HepG2 (cell line): ENCODE data around the gene AGAP6. TPM values are rescaled to one million over a fixed set of nuclear protein-coding genes. Genes with fewer than 3 reads are reported as not detected.
"Not testable (repeated sequence)": the region's sequence is repeated elsewhere in the genome, so short reads cannot be mapped to it uniquely, and the experiment has no call there.

ENCODE experiments used
- ATAC-seq: fragments of 200-7000 bp; cut with Tn5 transposase; 3 replicates; pipeline ENCODE4 v1.9.1; 2020; ENCODE audit warnings: mild to moderate bottlenecking, moderate library complexity
- Bru-seq: library from RNA; stranded (reverse); fragments of 400-500 nt; gene quantifications from one replicate; lab custom pipeline; 2021; lab: Mats Ljungman, UMichigan
- BruChase-seq, 2 experiments: library from RNA; stranded (reverse); fragments of 400-500 nt; gene quantifications; one replicate each; lab custom pipeline; 2021; lab: Mats Ljungman, UMichigan
- BruUV-seq: library from RNA; stranded (reverse); fragments of 400-500 nt; replicated peaks from 2 replicates; lab custom pipeline; 2021; lab: Mats Ljungman, UMichigan
- CTCF ChIA-PET: fragments of 300-600 bp; formaldehyde crosslinking; extraction: SDS; loops from one replicate; lab custom pipeline; 2021; ENCODE audit warnings: low total read pairs, inconsistent platforms, low intra/inter-chr PET ratio; lab: Yijun Ruan, JAX
- POLR2A ChIA-PET: fragments of 350-600 bp; sonication (Branson Sonifier 250); formaldehyde crosslinking; loops from one replicate; lab custom pipeline; 2020; ENCODE audit warnings: antibody characterized with exemption, inconsistent platforms; lab: Yijun Ruan, JAX
- DNase-seq: peaks from one replicate; pipeline ENCODE4 v3.0.0-alpha.2; 2015; ENCODE audit warnings: low spot score
- FAIRE-seq: peaks from 3 replicates; lab custom pipeline; 2011; peaks lifted over from hg19 to GRCh38; lab: Jason Lieb, UNC
- H2AFZ ChIP-seq: one replicate; pipeline ENCODE4 v1.6.1; 2011; ENCODE audit warnings: low read length, inconsistent platforms
- H3K27ac ChIP-seq: fragments of 300-600 bp; 3 replicates; pipeline ENCODE4 v1.8.0; 2011; ENCODE audit warnings: mixed run types, mild to moderate bottlenecking, mixed read lengths, low read length, inconsistent platforms; ENCODE audit not compliant: insufficient read depth; ENCODE audit errors: extremely low read length
- H3K27me3 ChIP-seq, 2 experiments: fragments of 200-600 bp in 1 of 2; 2 replicates in 1 of 2; 3 replicates in 1 of 2; pipeline versions ENCODE4 v1.6.0 to v1.8.0; 2011; ENCODE audit warnings: low read length in 2 of 2, mild to moderate bottlenecking in 2 of 2, moderate library complexity in 2 of 2, inconsistent platforms in 1 of 2; ENCODE audit not compliant: insufficient read depth in 2 of 2, control insufficient read depth in 1 of 2
- H3K36me3 ChIP-seq, 2 experiments: fragments of 200-600 bp in 1 of 2; replicated peaks in 1 of 2; 2 replicates in 1 of 2; 3 replicates in 1 of 2; pipeline versions ENCODE4 v1.5.1 to v1.8.0; 2011; ENCODE audit warnings: low read length in 2 of 2, inconsistent platforms in 1 of 2; ENCODE audit not compliant: insufficient read depth in 2 of 2, control insufficient read depth in 1 of 2
- H3K4me1 ChIP-seq: 2 replicates; pipeline ENCODE4 v1.5.1; 2012; ENCODE audit warnings: low read length, inconsistent platforms; ENCODE audit not compliant: insufficient read depth
- H3K4me2 ChIP-seq: 2 replicates; pipeline ENCODE4 v1.6.0; 2011; ENCODE audit warnings: low read depth, low read length, inconsistent platforms
- H3K4me3 ChIP-seq, 3 experiments: fragments of 200-600 bp in 1 of 3; sonication (generic), shearing (Covaris generic) in 1 of 3; replicated peaks in 1 of 3; 2 replicates each; pipeline ENCODE4 v1.5.1; 2011 to 2016; ENCODE audit warnings: low read length in 3 of 3, inconsistent platforms in 2 of 3, low read depth in 2 of 3, mild to moderate bottlenecking in 2 of 3, control low read depth in 1 of 3, mixed read lengths in 1 of 3; ENCODE audit not compliant: insufficient read depth in 1 of 3
- H3K79me2 ChIP-seq: one replicate; pipeline ENCODE4 v1.6.1; 2011; ENCODE audit warnings: low read length, inconsistent platforms; ENCODE audit not compliant: insufficient read depth
- H3K9ac ChIP-seq: 2 replicates; pipeline ENCODE4 v1.6.0; 2011; ENCODE audit warnings: mild to moderate bottlenecking, low read depth, low read length, inconsistent platforms; ENCODE audit not compliant: insufficient read depth
- H3K9me3 ChIP-seq: 2 replicates; pipeline ENCODE4 v1.5.1; 2012; ENCODE audit warnings: mild to moderate bottlenecking, low read length
- H4K20me1 ChIP-seq: 2 replicates; pipeline ENCODE4 v1.6.0; 2011; ENCODE audit warnings: inconsistent platforms, mild to moderate bottlenecking, low read length, moderate library complexity; ENCODE audit not compliant: insufficient read depth
- WGBS: methylation state at CpG from one replicate; pipeline ENCODE4 v1.1.6; 2017; ENCODE audit warnings: low lambda C conversion rate; 5-methylcytosine and 5-hydroxymethylcytosine counted together
- in situ Hi-C: cut with HindIII; loops from 2 replicates; pipeline ENCODE4 v1.10.0; 2017; ENCODE audit warnings: low pct_unique_long_range_greater_than_20kb; ENCODE audit not compliant: extremely low pct_ligation_motif_present
- intact Hi-C: fragments of 100-400 bp; cut with micrococcal nuclease; formaldehyde crosslinking; loops from one replicate; pipeline ENCODE4 v1.10.0; 2022; ENCODE audit not compliant: unreplicated experiment
- long read RNA-seq, 2 experiments: library from RNA in 1 of 2; library from polyadenylated mRNA in 1 of 2; stranded (forward) in 1 of 2; unstranded in 1 of 2; transcript quantifications; one replicate each; pipeline ENCODE4 v2.0.0, GENCODE V29; 2019 to 2022
- polyA minus RNA-seq, 3 experiments: library from RNA; depleted of rRNA, polyadenylated mRNA; stranded (reverse); fragments of >200 nt; gene quantifications; 2 replicates each; pipeline ENCODE4 v1.2.3, GENCODE V29; 2011; ENCODE audit warnings: low replicate concordance in 1 of 3
- polyA plus RNA-seq, 8 experiments: library from polyadenylated mRNA; depleted of rRNA in 3 of 8; stranded (reverse) in 7 of 8; unstranded in 1 of 8; fragments of >200 nt; fragmentation: Illumina TruSeq in 4 of 8; extraction: Trizol in 4 of 8; gene quantifications; 2 replicates each; pipeline versions ENCODE4 v1.2.1 to v1.2.3, GENCODE V29; 2011 to 2016; ENCODE audit warnings: low read depth in 4 of 8, missing spikeins in 1 of 8, mixed read lengths in 1 of 8; ENCODE audit not compliant: insufficient read depth in 1 of 8
- total RNA-seq, 5 experiments: library from RNA; depleted of rRNA; stranded (reverse); fragments of >200 nt; fragmentation: Illumina TruSeq; extraction: Trizol; gene quantifications; 2 replicates each; pipeline ENCODE4 v1.2.3, GENCODE V29; 2016; ENCODE audit warnings: low read depth in 1 of 5

AGAP6 gene
- 2.9 and 7.7 TPM in 2 replicates for total RNA-seq (2016; rRNA removed; fragmentation: Illumina TruSeq; extraction: Trizol)
- total RNA-seq (2016; cell fraction: cytosol; rRNA removed; fragmentation: Illumina TruSeq; extraction: Trizol; ENCODE audit: low read depth) = 2.6 and 2.7 TPM in 2 replicates
- 2.9 and 8.5 TPM in 2 replicates for total RNA-seq (2016; cell fraction: insoluble cytoplasmic fraction; rRNA removed; fragmentation: Illumina TruSeq; extraction: Trizol)
- total RNA-seq (2016; cell fraction: membrane; rRNA removed; fragmentation: Illumina TruSeq; extraction: Trizol) = 3.6 and 4.6 TPM in 2 replicates
- total RNA-seq (2016; cell fraction: nucleus; rRNA removed; fragmentation: Illumina TruSeq; extraction: Trizol) = 13.6 and 16.4 TPM in 2 replicates
- 19.5 and 21.9 TPM in 2 replicates for polyA plus RNA-seq (2011; rRNA removed)
- 4.9 and 6.2 TPM in 2 replicates for polyA plus RNA-seq (2011; cell fraction: cytosol; rRNA removed)
- polyA plus RNA-seq (2011; cell fraction: nucleus; rRNA removed) = 100 and 102 TPM in 2 replicates
- 10.5 and 12.1 TPM in 2 replicates for polyA plus RNA-seq (2012)
- polyA plus RNA-seq (2016; cell fraction: cytosol; fragmentation: Illumina TruSeq; extraction: Trizol; ENCODE audit: low read depth) = 2.0 and 2.4 TPM in 2 replicates
- 3.7 and 5.0 TPM in 2 replicates for polyA plus RNA-seq (2016; cell fraction: insoluble cytoplasmic fraction; fragmentation: Illumina TruSeq; extraction: Trizol; ENCODE audit: low read depth)
- polyA plus RNA-seq (2016; cell fraction: membrane; fragmentation: Illumina TruSeq; extraction: Trizol; ENCODE audit: low read depth) = 3.1 and 4.3 TPM in 2 replicates
- 74.3 and 78.0 TPM in 2 replicates for polyA plus RNA-seq (2016; cell fraction: nucleus; fragmentation: Illumina TruSeq; extraction: Trizol; ENCODE audit: insufficient read depth, low read depth)
- 4.0 and 9.2 TPM in 2 replicates for polyA minus RNA-seq (2011; rRNA and poly(A)+ RNA removed; ENCODE audit: low replicate concordance)
- 0.70 and 1.3 TPM in 2 replicates for polyA minus RNA-seq (2011; cell fraction: cytosol; rRNA and poly(A)+ RNA removed)
- 12.9 and 13.0 TPM in 2 replicates for polyA minus RNA-seq (2011; cell fraction: nucleus; rRNA and poly(A)+ RNA removed)
- percentile 80 among the genes with signal in this experiment for Bru-seq, nascent RNA
- BruChase-seq, experiment 1, labeled RNA remaining after a 6-hour chase = percentile 90 among the genes with signal in this experiment
- BruChase-seq, experiment 2, labeled RNA remaining after a 2-hour chase = percentile 90 among the genes with signal in this experiment
- long read RNA-seq, experiment 1, partial matches to known transcripts = 0 of 2 reads
- long read RNA-seq, experiment 1, other reads (novel, unspliced or antisense) = 1 of 2 reads
- long read RNA-seq, experiment 2, partial matches to known transcripts = 0 of 1 reads
- long read RNA-seq, experiment 2, other reads (novel, unspliced or antisense) = 1 of 1 reads

- ATAC-seq, CTCF ChIA-PET, H3K4me2 ChIP-seq, H3K9me3 ChIP-seq, in situ Hi-C loops, H3K9ac ChIP-seq, H3K4me3 ChIP-seq, intact Hi-C loops, BruUV-seq, H3K4me1 ChIP-seq, H2AFZ ChIP-seq, H3K36me3 ChIP-seq, H4K20me1 ChIP-seq, FAIRE-seq, DNase-seq, H3K79me2 ChIP-seq, H3K27ac ChIP-seq, POLR2A ChIA-PET, H3K27me3 ChIP-seq: not testable (repeated sequence)
- WGBS = 93% methylated on average over 11 of the region's 18 CpGs
Observed at GRCh38 chr10:49988376-49988775, at the start of gene AGAP6. TSS of gene AGAP6 (plus strand) at chr10:49988406. CDS start at chr10:49988716, 310 bp downstream.
